Neural cell (in vitro differentiated cells): ENCODE measurements around the gene HUS1. TPM values are rescaled to one million over a fixed set of nuclear protein-coding genes. Genes with fewer than 3 reads are reported as not detected.

ENCODE experiments used
- H2AFZ ChIP-seq: fragments of 200-600, 300-800 bp; sonication (generic), shearing (Covaris generic); 2 replicates; pipeline ENCODE4 v1.6.0; 2014; ENCODE audit warnings: low read depth, mild to moderate bottlenecking, antibody characterized with exemption, low read length, moderate library complexity
- H3F3A ChIP-seq: fragments of 200-600 bp; shearing (Covaris generic); 2 replicates; pipeline ENCODE4 v1.6.1; 2016; ENCODE audit warnings: mild to moderate bottlenecking, moderate library complexity, mixed read lengths, antibody characterized with exemption, low read length; ENCODE audit not compliant: insufficient read depth, poor library complexity, severe bottlenecking
- H3K27ac ChIP-seq: fragments of 200-600, 300-800 bp; sonication (generic), shearing (Covaris generic); 2 replicates; pipeline ENCODE4 v1.5.1; 2014; ENCODE audit warnings: mild to moderate bottlenecking, low read length, moderate library complexity
- H3K27me3 ChIP-seq: fragments of 300-800, 200-600 bp; sonication (generic), shearing (Covaris generic); 2 replicates; pipeline ENCODE4 v1.6.0; 2014; ENCODE audit warnings: mild to moderate bottlenecking, low read depth, low read length, moderate library complexity; ENCODE audit not compliant: insufficient read depth
- H3K36me3 ChIP-seq: fragments of 300-800, 200-600 bp; sonication (generic), shearing (Covaris generic); 2 replicates; pipeline ENCODE4 v1.5.1; 2014; ENCODE audit warnings: mild to moderate bottlenecking, antibody characterized with exemption, low read length, moderate library complexity; ENCODE audit not compliant: insufficient read depth
- H3K4me2 ChIP-seq: fragments of 300-800, 200-600 bp; sonication (generic), shearing (Covaris generic); 2 replicates; pipeline ENCODE4 v1.6.0; 2014; ENCODE audit warnings: mild to moderate bottlenecking, low read length
- H3K4me3 ChIP-seq: fragments of 300-800, 200-600 bp; sonication (generic), shearing (Covaris generic); 2 replicates; pipeline ENCODE4 v1.5.1; 2014; ENCODE audit warnings: mild to moderate bottlenecking, low read length, moderate library complexity
- H3K79me2 ChIP-seq: fragments of 200-600 bp; shearing (Covaris generic); replicated peaks from 2 replicates; pipeline ENCODE4 v1.6.0; 2014; ENCODE audit warnings: mild to moderate bottlenecking, low read length, moderate library complexity; ENCODE audit not compliant: insufficient read depth
- H3K9ac ChIP-seq: fragments of 300-800, 200-600 bp; sonication (generic), shearing (Covaris generic); 2 replicates; pipeline ENCODE4 v1.6.1; 2016; ENCODE audit warnings: mild to moderate bottlenecking, low read length, mixed read lengths
- H3K9me2 ChIP-seq: fragments of 200-600 bp; shearing (Covaris generic); 2 replicates; pipeline ENCODE4 v1.6.1; 2016; ENCODE audit warnings: mild to moderate bottlenecking, low read length, mixed read lengths; ENCODE audit not compliant: insufficient read depth
- H3K9me3 ChIP-seq: fragments of 200-600, 300-800 bp; sonication (generic), shearing (Covaris generic); 2 replicates; pipeline ENCODE4 v1.6.1; 2016; ENCODE audit warnings: mild to moderate bottlenecking, mixed run types, low read length, moderate library complexity, mixed read lengths
- H4K20me1 ChIP-seq: fragments of 200-600 bp; shearing (Covaris generic); 2 replicates; pipeline ENCODE4 v1.6.1; 2016; ENCODE audit warnings: mild to moderate bottlenecking, mixed run types; ENCODE audit not compliant: insufficient read depth
- CTCF ChIP-seq: fragments of 450-650 bp; IDR thresholded peaks from 2 replicates; pipeline ENCODE4 v1.5.1; 2014; ENCODE audit warnings: antibody characterized with exemption, mild to moderate bottlenecking, moderate library complexity; ENCODE audit not compliant: poor library complexity, severe bottlenecking
- EP300 ChIP-seq: fragments of 450-650 bp; conservative IDR thresholded peaks from 2 replicates; pipeline ENCODE4 v1.6.1; 2014; ENCODE audit warnings: antibody characterized with exemption, mild to moderate bottlenecking, moderate library complexity; ENCODE audit not compliant: poor library complexity, severe bottlenecking
- EZH2 ChIP-seq: fragments of 200-600, 300-800 bp; shearing (Covaris generic), sonication (generic); IDR thresholded peaks from 2 replicates; pipeline ENCODE4 v1.6.1; 2014; ENCODE audit warnings: antibody characterized with exemption, low read length, borderline replicate concordance, mild to moderate bottlenecking; ENCODE audit not compliant: insufficient read depth, poor library complexity, severe bottlenecking
- MXI1 ChIP-seq: fragments of 450-650 bp; conservative IDR thresholded peaks from 2 replicates; pipeline ENCODE4 v1.6.1; 2014; ENCODE audit warnings: antibody characterized with exemption, mild to moderate bottlenecking; ENCODE audit not compliant: poor library complexity, severe bottlenecking
- POLR2AphosphoS5 ChIP-seq: IDR thresholded peaks from 2 replicates; pipeline ENCODE4 v1.6.1; 2012
- RAD21 ChIP-seq: fragments of 450-650 bp; conservative IDR thresholded peaks from 2 replicates; pipeline ENCODE4 v1.6.1; 2014; ENCODE audit warnings: antibody characterized with exemption, mild to moderate bottlenecking, moderate library complexity
- REST ChIP-seq: IDR thresholded peaks from 2 replicates; pipeline ENCODE4 v1.6.1; 2012; ENCODE audit warnings: borderline replicate concordance
- SMC3 ChIP-seq: fragments of 450-650 bp; conservative IDR thresholded peaks from 2 replicates; pipeline ENCODE4 v1.6.1; 2014; ENCODE audit warnings: antibody characterized with exemption, mild to moderate bottlenecking, moderate library complexity; ENCODE audit not compliant: poor library complexity
- TAF1 ChIP-seq: IDR thresholded peaks from 2 replicates; pipeline ENCODE4 v1.6.1; 2012; ENCODE audit warnings: low read depth
- polyA plus RNA-seq: library from polyadenylated mRNA; depleted of rRNA; stranded (reverse); fragments of >200 nt; gene quantifications from 2 replicates; pipeline ENCODE4 v1.2.3, GENCODE V29; 2014

HUS1 gene
- polyA plus RNA-seq, 1 donor from 2014 or later: 17.4 TPM

GRCh38 chr7:47939425-47940036 lies 39.9 kb downstream of the HUS1 start:
- TF ChIP-seq TAF1: no peak
- TF ChIP-seq CTCF: no peak
- TF ChIP-seq REST: no peak
- TF ChIP-seq MXI1: no peak
- no peak for TF ChIP-seq POLR2AphosphoS5
- no peak for TF ChIP-seq EP300
- no peak for TF ChIP-seq SMC3
- no peak for TF ChIP-seq EZH2
- Histone ChIP-seq H3F3A (no peaks in the 10 kb centered on the region), H3K27me3 (no peaks in the 10 kb centered on the region), H3K79me2 (no peaks in the 10 kb centered on the region), H3K9me3 (no peaks in the 10 kb centered on the region), H3K27ac (no peak overlapping the region), H3K9me2 (no peaks in the 10 kb centered on the region), H4K20me1 (no peaks in the 10 kb centered on the region), H3K9ac (no peak overlapping the region), H2AFZ (no peak overlapping the region), H3K4me2 (no peak overlapping the region), H3K36me3 (no peaks in the 10 kb centered on the region), H3K4me3 (no peak overlapping the region)

- Histone ChIP-seq H3K9ac (no peak overlapping the region), H3F3A (no peaks in the 10 kb centered on the region), H3K9me3 (no peaks in the 10 kb centered on the region), H3K27me3 (no peaks in the 10 kb centered on the region), H2AFZ (no peak overlapping the region), H3K36me3 (no peaks in the 10 kb centered on the region), H3K4me2 (no peak overlapping the region), H3K27ac (no peak overlapping the region), H4K20me1 (no peaks in the 10 kb centered on the region), H3K4me3 (no peak overlapping the region), H3K9me2 (no peaks in the 10 kb centered on the region), H3K79me2 (no peaks in the 10 kb centered on the region)
- TF ChIP-seq CTCF (no peak), EP300 (no peak), EZH2 (no peak), RAD21 (no peak), SMC3 (no peak), TAF1 (no peak), REST (no peak)
These were observed 40.7 kb downstream of the HUS1 start for GRCh38 chr7:47938574-47939165.
